Activated CD4-positive, alpha-beta T cell treated with anti-CD3 and anti-CD28 coated beads for 48 hours (primary cell): ENCODE data around the gene DRD3.

ENCODE experiments used
- DNase-seq: peaks from one replicate; pipeline ENCODE4 v3.0.0-alpha.2; 2020

DRD3 gene

DNA sequence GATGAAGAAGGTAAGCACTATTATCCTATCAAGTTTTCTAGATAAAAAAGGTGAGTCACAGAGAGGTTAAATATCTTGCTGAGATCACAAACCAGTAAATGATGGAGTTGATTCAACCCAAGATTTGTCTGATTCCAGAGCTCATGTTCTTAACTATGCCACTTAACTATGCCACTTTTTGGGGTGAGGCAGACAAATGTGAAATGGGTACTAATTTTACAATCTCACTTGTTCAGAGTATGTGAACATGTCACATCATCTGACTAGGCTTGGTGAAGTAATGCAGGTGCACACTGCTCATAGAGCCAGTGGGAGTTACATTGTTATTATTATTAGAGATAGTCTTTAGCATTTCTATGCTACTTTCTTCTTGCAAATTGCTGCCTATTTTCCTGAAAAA lies 2.0 kb downstream of the DRD3 start:
- no peak for DNase-seq

DNA sequence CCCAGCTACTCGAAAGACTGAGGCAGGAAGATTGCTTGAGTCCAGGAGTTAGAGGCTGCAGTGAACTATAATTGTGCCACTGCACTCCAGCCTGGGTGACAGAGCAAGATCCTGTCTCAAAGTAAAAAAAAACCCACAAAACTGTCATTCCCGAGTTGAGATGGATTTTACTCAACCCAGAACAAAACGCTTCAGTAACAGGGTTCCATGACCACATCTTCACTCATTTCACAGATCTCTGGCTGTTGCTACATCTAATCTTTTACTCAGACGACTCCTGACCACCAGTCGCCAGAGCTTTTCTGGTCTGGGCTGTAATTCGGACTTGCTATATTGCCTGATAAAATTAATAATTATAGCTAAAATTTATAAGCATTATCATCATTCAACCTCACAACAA lies 2.4 kb downstream of the DRD3 start:
- DNase-seq: no peak

DNA sequence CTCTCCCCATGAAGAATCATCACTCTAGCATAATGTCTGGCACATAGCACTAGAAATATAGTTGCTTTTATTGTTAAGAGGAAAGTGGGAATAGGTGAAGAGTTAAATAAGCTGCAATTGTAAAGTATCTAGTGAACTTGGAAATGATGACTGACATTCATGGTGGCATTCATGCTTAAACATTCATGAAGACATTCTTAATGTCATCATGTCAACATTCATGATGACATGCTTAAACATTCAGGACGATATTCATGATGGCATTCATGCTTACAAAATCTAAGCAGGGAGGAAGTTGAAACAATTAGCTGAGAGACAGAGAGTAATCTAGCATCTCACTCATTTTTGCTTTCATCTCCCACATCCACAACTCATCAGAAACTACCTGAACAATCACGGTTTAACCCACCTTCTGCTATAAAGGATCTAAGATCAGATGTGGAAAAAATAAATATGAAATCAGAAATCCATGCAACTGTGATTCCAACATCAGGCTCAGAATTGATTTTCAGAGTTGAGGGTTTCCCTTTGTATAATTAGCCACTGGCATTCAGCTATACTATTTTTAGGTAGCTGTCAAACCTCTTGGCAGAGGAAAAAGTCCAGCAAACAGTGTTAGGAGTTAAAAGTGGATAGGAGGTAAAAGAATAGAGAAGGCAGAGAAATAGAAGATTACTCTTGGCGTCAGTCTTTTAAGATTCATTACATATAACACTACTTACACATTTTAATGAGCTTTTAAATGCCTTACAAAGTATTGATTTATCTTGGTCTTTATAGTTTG lies 3.5 kb downstream of the DRD3 start:
- DNase-seq: no peak

DNA sequence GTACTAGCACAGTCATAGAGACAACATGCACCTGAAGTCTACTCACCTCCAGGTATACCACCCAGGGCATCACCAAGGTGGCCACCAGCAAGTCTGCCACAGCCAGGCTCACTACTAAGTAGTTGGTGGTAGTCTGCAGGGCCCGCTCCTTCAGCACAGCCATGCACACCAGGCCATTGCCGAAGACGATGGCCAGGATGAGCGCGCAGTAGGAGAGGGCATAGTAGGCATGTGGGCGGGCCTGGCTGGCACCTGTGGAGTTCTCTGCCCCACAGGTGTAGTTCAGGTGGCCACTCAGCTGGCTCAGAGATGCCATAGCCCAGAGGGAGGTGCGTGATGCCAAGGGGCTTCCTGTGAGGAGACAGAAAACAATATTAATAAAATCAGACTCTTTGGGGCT lies 7.2 kb downstream of the DRD3 start:
- DNase-seq: no peak

DNA sequence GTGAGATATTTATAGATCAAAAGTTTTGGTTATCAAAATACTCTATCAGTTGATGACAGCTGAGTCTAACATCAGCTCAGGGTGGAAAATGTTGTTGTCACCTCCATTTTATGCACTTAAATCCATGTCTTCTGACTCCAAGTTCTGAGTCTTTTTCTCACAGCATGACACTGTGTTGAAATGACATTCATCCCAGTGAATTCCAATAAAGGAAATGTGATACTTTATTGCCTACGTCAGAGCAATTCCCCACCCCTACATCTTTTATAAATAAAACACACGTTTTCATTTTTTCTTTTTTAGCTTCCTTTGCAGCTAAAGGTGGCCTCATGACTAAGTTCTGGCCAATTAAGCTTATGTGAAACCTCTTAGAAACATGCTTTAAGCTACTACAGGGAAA lies 10.7 kb downstream of the DRD3 start:
- DNase-seq: no peak

DNA sequence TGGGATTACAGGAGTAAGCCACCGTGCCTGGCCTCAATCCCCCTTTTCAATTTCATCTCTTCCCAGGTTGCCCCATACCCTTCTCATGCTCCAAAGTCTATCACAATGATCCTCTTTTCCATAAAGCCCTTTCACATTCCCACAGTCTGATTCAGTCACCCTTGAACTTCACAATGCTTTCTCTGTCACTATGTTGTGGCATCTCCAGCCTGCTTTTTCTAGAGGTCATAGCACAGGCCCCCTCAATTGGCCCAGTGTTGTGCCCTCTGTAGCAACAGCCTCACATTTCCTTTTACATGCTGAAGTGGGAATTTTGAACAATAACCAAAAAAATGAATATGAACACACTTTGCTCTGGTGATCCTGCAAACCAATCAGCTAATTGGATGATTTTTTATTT lies 21.5 kb downstream of the DRD3 start:
- no peak for DNase-seq

DNA sequence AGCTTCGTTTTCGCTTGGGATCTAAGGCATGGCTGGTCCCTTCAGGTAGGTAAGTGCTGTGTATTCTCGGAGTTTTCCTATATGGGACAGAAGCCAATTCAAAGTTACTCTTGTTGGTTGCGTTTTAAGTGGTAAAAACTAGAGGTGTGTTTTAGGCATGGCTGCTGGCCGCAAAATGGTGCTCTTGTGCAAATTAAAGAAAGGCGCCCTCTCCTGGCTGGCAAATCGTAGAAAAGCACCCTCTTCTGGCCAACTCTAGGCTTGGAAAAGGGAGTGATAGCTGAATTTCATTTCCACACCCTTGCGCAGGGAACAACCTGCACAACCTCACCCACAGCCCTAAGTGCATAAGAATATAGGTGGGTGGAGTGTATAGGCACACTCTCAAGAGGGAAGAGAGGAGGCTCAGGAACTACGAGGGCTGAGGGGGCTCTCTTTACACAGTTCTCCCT lies 23.5 kb downstream of the DRD3 start:
- DNase-seq: peak; percentile 54

DNA sequence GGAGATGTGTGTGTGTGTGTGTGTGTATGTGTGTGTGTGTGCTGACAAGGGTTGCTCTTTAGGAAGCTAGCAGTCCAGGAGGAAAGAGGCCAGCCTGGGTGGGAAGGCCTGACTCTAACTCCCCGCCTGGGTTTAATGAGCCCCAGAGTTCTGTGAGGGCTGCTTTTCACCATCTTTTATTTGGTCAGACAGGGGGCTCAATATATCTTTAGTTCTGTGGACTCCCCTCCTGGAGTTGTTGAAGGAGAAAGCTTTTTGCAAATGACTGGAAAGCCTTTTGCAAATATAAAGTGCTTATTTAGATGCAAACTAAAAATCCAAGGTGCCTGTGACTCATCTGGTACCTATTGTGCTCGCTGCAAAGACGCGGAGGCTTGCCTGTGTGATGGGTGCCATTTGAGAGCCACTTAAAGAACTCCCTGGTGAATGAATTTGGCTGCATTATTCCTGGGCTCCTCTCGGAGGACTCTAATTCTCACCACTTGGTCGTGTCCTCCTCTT lies 24.5 kb downstream of the DRD3 start:
- DNase-seq: no peak

DNA sequence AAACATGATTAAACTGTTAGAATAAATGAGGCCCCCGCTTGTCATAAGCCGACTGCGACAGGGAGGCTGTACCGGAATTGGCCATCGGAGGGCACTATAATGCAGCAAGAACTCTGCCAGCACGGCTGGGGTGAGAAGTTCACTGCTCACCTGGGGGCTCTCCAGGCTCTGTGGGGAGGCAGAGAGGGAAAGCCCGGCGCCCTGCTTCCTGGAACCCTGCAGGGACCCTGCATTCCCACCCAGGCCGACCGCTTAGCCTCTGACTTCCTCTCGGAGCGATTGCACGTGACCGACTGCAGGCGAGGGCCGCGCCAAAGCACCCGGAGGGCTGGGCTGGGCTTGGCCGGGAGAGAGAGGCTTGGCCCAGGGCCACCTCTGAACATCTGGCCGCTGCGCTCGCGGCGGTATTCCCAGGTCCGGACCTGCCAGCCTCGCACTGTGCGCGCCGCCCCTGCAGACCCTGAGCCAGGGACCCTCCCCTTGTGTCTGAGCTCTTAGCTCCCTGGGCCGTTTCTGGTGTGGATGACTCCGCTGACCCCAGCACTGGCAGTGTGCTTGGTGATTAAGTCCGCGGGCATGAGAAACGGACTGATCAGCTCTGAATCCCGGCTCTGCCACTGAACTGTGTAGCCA lies 26.2 kb downstream of the DRD3 start:
- peak; percentile 89 for DNase-seq

DNA sequence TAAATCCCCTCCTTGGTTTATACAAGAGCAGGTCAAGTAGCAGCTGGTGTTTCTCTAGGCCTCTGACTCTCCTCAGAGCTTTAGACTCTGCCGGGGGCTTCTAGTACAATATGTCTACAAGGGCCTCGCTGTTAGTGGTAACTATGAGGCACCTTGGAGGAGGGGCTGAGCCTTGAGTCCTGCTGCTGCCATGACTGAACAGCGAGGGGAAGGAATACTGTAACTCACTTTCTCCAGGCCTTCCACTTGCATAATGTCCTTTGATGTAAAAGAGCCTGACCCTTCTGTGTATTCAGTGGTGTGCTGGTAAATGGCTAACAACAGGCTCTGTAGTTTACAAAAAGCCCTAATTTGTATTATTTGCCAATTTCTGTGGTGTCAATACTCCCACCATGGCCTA lies 27.8 kb downstream of the DRD3 start:
- DNase-seq: no peak

DNA sequence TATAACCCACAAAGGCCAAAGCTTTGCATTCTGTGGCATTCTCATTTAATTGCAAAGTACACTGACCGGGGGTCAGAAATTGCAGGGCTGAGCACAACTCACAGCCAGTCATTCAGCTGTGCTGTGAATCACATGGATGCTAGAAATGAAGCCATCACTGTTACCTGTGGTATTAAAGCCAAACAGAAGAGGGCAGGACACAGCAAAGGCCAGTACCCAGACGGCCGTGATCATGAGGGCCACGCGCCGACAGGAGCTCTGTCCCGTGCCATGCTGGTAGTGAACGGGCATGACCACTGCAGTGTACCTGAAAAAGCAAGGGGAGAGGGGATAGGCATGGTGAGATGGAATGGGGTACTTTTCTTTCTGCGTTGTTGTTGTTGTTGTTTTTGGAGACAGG lies 31.6 kb downstream of the DRD3 start:
- no peak for DNase-seq

DNA sequence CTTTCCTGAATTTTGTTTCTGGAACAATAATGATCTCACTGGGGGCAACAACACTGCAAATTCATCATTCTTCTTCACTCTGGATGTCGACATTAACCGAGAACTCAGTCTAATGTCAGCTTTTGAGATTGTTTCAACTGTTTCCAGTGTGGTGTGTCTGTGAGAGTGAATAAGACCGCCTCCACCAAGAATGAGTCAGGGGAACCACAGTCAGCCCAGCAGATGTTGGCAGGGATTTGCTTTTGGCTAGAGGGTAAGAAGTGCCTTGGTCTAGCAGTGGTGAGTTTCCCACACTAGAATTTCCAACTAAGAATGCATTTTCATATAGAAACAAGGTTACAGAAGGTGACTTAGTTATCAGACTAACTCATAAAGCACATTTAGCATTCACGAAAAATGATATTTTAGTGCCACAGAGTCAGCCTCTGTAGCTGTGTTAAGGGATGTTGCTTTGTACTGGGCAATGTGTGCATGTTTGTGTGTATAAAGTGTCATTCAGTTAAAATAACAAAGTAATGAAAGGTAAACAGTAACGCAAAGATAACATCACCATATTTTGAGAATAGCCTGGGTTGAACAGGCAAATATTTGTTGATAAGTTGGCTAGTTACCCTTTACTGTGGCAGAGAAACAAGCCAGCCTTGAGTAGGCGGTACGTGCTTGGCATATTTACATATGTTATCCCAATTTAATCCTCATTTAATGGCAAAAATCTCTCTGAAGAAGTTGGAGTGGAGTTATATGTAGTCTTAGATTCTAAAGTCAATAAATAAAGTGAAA lies 33.8 kb downstream of the DRD3 start:
- DNase-seq: peak; percentile 61

DNA sequence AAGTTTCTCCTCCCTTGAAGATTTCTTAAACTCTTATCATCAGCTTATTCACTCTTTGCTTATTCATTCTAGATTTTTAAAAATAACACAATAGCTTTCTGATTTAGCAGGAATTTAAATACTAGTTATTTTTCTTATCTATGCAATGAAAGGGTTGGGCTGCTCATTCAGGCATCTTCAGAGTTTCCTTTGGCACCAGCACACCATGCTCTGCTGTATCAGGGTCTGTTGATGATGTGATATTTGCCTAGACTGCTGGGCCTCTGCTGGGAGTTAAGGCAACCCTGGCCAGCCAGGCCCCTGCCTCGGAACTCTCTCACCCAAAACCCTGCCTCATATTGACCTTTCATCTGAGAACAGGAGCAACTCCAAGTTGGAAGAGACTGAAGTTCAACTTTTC lies 35.0 kb downstream of the DRD3 start:
- DNase-seq: no peak

DNA sequence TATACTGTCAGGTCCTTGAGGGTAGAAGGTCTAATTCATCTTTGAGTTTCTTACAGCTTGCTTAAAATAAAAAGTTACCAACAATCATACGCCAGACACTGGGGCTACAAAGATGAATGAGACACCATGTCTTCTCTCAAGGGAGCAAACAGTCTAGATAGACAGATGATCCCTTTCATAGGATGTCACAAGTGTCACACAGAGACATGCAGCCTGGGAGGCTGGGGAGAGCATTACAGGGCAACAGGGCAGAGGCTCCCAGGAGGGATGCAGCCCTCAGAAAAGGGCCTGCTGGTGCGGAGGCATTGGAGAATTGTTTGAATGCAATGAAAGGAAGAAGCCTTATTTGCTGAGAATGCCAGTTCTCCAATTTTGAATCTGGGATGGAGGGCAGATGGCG lies 39.0 kb downstream of the DRD3 start:
- no peak for DNase-seq

DNA sequence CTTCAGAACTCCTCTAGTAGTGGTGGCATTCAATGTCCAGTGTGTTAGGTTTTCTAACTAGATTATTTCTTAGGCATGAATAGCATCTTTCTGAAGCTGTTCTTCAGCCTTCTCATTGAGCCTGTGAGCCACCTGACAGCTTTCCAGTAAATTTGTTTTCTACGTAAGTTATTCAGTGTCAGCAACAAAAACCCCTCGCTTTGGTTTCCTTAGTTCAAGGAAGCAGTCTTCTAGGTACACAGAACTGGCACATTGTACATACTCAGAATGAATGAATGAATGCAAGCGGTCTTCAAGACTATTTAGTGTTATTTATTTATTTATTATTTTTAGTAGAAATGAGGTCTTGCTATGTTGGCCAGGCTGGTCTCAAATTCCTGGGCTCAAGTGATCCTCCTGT lies 44.9 kb downstream of the DRD3 start:
- DNase-seq: no peak

DNA sequence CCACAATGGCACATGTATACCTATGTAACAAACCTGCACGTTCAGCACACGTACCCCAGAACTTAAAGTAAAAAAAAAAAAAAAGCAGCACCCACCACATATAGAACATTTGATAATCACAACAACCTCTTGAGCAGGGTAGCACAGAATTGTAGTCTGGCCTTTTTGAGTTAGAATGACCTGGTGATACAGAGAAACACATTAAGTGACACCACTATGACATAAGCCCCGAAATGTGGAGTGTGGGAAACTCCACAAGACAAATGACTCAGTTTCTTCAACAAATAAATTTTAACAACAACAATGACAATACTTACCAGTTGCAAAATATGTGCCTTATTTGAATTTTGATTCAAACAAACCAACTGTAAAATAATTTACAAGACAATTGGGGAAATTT lies 46.4 kb downstream of the DRD3 start:
- no peak for DNase-seq

DNA sequence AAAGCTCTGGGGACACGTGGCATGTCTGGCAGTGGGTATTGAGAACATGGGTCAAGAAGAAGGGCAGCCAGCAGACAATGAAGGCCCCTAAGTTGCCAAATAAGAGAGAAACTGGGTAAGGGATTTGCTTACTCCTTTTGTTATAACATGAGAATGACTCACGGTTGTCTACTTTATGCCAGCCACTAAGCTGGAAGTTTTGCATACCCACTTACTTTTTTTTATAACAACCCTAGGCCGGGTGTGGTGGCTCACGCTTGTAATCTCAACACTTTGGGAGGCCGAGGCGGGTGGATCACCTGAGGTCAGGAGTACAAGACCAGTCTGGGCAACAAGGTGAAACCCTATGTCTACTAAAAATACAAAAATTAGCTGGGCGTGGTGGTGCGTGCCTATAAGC lies 50.0 kb downstream of the DRD3 start:
- DNase-seq: no peak

DNA sequence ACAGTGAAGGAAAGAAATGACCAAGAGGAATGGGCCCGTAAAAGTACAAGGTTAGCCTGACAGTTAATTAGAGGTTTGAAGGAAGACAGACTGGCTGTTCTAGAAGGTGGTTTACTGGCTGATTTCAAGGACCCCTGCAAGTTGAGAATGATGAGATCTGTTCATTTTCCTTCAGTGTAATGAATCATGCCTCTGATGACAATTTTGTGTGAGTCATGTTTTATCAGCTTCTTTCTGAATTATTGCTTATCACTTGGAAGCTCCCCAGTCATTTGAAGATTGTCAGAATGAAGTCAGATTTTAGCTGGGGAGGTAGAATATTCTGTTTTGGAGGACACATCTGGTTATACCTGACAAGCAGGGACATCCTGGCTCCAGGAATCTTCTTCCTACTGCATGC lies 50.6 kb downstream of the DRD3 start:
- no peak for DNase-seq

DNA sequence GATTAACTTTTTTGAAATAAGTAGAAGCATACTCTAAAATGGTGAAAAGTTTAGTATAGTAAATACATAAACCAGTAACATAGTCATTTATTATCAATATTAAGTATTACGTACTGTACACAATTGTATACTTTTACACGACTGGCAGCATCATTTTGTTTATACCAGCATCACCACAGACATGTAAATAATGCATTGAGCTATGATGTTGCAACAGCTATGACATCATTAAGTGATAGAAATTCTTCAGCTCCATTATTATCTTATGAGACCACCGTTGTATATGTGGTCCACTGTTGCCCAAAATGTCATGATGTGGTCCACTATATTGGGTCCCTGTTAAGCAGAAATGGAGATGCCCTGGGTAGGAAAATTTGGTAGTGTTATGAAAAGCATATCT lies 51.3 kb downstream of the DRD3 start:
- no peak for DNase-seq

DNA sequence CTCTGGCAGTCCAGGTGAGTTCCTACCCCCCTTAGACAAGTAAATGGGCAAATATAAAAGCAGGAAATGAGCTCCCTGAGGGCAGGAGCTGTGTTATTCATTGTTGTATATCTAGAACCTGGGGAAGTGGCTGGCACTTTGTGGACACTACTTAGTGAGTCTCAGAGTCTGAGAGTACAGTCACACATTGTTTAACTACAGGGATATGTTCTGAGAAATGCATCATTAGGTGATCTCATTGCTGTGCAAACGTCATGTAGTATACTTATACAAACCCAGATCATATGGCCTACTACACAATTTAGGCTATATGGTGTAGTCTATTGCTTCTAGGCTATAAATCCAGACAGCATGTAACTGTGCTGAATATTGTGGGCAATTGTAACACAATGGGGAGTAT lies 52.4 kb downstream of the DRD3 start:
- no peak for DNase-seq

DNA sequence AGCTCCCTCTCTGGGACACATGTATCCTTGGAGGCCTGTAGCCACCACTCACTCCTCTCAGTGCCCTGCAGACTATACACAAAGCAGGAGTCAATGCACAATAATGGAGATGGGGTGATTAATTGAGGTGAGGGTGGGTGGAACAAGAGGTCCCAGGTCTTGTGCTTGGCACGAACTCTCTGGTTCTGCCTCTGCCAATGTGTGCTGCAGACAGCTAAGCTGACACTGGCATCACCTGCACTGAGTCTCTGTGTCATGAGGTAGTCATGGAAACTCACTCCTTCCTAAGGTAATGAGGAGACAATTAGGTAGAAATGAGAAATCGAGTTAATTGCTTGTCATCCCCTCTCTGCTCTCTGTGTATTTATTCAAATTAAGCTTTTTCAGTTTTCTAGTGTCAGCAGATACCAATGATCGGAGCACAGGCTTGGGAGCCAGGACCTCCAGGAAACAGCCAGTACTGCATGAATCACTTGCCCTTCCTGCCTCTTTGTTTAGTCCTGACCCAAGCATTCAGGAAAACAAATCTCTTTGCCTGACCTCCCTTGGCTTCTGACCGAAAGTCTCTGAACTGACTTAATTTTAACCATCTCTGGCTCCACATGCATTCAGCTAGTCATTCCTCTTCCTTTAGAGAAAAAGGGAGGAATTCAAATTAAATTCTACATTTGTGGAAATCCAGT lies 56.7 kb downstream of the DRD3 start:
- no peak for DNase-seq

DNA sequence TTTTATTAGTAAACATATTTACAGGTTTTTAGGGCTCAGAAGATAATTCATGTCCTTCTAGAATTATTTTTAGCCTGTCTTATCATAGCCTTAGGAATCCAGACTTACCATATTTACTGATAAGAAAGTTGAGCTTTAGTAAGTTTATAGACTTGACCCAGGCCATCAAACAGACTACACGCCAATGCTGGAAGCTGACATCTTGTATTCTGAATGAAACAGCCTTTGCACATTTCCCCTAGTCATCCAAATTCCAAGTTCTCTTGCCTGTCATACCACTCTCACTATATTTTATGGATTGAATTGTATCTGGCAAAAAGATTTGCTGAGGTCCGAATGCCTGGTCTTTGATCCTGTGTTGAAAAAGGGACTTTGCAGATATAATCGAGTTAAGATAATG lies 58.6 kb downstream of the DRD3 start:
- no peak for DNase-seq

DNA sequence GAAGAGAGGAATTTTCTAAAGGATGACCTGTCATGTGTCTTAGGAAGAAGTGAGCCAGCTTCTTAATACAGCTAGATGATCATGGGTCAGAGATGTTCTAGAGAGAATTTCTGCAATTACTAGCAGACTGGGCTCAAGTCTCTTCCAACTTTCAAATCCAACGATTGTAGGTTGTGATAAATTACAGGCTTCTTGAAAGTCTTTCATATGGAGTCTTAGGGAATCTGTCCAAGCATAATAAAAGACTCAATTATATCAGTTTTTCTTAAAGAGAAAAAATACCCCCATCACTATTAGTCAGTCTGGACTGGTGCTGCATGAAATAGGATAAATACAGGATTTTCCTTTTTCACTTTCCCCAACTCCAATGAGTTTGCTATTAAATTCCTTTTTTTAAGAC lies 59.1 kb downstream of the DRD3 start:
- DNase-seq: no peak
